SK-N-MC (cell line): Measurements from ENCODE around the gene IFT27.

Source experiments
- DNase-seq: peaks from one replicate; pipeline ENCODE4 v3.0.0-alpha.2; 2011; ENCODE audit warnings: low read depth, low spot score
- H3K27ac ChIP-seq: fragments of 200-600 bp; sonication (generic); 2 replicates; pipeline ENCODE4 v1.5.1; 2016; ENCODE audit warnings: mixed run types
- H3K36me3 ChIP-seq: fragments of 200-600 bp; sonication (generic); 2 replicates; pipeline ENCODE4 v1.6.1; 2017; ENCODE audit warnings: antibody characterized with exemption, low read length, mixed read lengths; ENCODE audit not compliant: insufficient read depth
- H3K4me3 ChIP-seq: fragments of 200-600 bp; sonication (generic); 2 replicates; pipeline ENCODE4 v1.5.1; 2016
- H3K9ac ChIP-seq: fragments of 200-600 bp; sonication (generic); 2 replicates; pipeline ENCODE4 v1.8.0; 2017; ENCODE audit warnings: mixed run types, mixed read lengths; ENCODE audit not compliant: insufficient read length
- H3K9me3 ChIP-seq: fragments of 200-600 bp; sonication (generic); 2 replicates; pipeline ENCODE4 v1.6.1; 2017; ENCODE audit warnings: low read depth, mild to moderate bottlenecking, antibody characterized with exemption, low read length, moderate library complexity, mixed read lengths
- EZH2 ChIP-seq: fragments of 200-600 bp; sonication (generic); IDR thresholded peaks from one replicate; pipeline ENCODE4 v1.6.1; 2017; ENCODE audit warnings: antibody characterized with exemption
- FOXP2 ChIP-seq: optimal IDR thresholded peaks from 2 replicates; pipeline ENCODE3; 2011; ENCODE audit warnings: mild to moderate bottlenecking, moderate library complexity; ENCODE audit not compliant: insufficient read depth; ENCODE audit errors: extremely low read length, control extremely low read depth
- POLR2AphosphoS5 ChIP-seq: IDR thresholded peaks from 2 replicates; pipeline ENCODE4 v1.6.1; 2012; ENCODE audit warnings: mild to moderate bottlenecking, low read depth, low read length, borderline replicate concordance

Gene IFT27

DNA sequence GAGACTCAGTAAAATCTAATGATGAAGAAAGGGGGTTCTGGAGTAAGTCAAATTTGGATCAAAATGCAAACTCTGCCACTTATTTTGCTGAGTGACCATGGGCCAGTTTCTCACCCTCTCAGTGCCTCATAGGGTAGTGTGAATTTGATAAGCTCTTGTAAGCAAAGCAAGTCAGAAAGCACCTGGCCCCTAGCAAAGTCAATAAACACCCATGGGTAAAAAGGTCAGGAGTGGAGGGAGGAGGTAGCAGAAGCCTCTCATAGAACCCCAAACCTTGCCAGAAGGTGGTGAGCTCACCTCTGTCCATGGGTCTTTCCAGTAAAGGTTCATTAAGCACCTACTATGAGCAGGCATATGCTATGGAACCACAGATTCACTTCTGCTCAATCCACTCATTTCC lies 53.9 kb downstream of the IFT27 start:
- Histone ChIP-seq H3K27ac (no peak overlapping the region), H3K9ac (no peak overlapping the region), H3K9me3 (no peaks in the 10 kb centered on the region), H3K36me3 (no peaks in the 10 kb centered on the region), H3K4me3 (no peak overlapping the region)
- TF ChIP-seq EZH2 (no peak), POLR2AphosphoS5 (no peak), FOXP2 (no peak)
- no peak for DNase-seq

DNA sequence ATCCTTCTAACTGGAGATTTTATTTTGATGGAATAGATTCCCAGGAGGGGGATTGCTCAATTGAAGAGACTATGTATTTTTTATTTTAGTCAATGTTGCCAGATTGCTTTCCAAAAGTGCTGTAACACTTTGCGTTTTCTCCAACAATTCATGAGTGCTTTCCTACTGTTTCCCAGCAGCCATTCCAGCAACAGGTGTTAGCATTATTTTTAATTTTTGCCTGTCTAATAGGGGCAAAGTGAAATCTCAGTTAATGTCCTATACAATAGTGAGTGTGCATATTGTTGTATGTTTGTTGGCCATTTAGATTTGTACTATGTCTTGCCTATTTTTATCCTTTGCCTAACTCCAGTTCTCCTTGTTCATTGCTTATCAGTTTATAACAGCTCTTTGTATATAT lies 60.3 kb downstream of the IFT27 start:
- H3K27ac ChIP-seq = no peak overlapping the region
- H3K9me3 ChIP-seq = no peaks in the 10 kb centered on the region
- H3K9ac ChIP-seq = no peak overlapping the region
- TF ChIP-seq POLR2AphosphoS5 (no peak), FOXP2 (no peak), EZH2 (no peak)
- H3K36me3 ChIP-seq = no peaks in the 10 kb centered on the region
- H3K4me3 ChIP-seq = no peak overlapping the region
- DNase-seq = no peak

DNA sequence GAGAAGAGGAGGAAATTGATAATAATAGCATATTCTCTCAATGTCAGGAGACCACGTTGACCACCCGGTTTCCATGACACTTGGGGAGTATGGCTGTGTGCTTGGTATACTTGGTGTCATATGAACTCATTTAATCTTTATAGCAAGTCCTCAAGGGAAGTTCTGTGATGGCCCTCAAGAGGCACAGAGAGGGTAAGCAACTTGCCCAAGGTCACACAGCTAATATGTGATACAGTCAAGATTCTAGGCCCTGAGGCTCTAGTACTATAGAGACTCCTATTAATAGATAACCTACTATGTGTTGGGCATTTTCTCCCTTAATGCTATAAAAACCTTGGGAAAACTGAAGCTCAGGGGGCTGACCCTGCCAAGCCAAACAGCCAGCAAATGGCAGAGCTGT lies 61.8 kb downstream of the IFT27 start:
- no peak overlapping the region for H3K4me3 ChIP-seq
- no peaks in the 10 kb centered on the region for H3K36me3 ChIP-seq
- no peaks in the 10 kb centered on the region for H3K9me3 ChIP-seq
- DNase-seq = no peak
- H3K9ac ChIP-seq = no peak overlapping the region
- no peak overlapping the region for H3K27ac ChIP-seq
- TF ChIP-seq FOXP2 (no peak), POLR2AphosphoS5 (no peak), EZH2 (no peak)

DNA sequence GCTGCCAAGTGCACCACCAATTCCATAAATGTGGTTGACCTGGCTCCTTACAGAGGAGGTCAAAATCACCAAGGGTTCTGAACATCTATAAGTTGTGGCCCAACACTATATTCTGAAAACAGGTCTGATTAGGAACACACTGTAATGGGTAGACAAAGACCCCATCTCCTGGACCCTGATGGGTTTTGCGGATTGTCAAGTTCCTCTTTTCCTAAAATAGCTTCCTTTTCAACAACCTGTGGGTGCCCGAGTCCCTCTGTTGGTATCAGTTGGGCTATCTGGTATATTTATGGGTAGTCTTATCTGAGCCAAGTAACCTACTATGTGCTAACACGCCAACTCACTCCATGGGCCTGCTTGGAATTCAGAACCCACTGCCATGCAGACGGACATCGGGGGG lies 62.5 kb downstream of the IFT27 start:
- no peaks in the 10 kb centered on the region for H3K36me3 ChIP-seq
- DNase-seq = no peak
- no peak overlapping the region for H3K27ac ChIP-seq
- no peak for TF ChIP-seq FOXP2
- no peak for TF ChIP-seq POLR2AphosphoS5
- TF ChIP-seq EZH2 = no peak
- H3K4me3 ChIP-seq = no peak overlapping the region
- H3K9me3 ChIP-seq = no peaks in the 10 kb centered on the region
- no peak overlapping the region for H3K9ac ChIP-seq
